ENCODE results near the gene EIF2S2.

EIF2S2 gene

GRCh38 chr20:34111702-34112599 lies at the start of gene EIF2S2 (continued):
- TF ChIP-seq ZNF658 (tag by site-specific recombination; IDR thresholded peaks at IDR 0.05) (no peak), ZNF561 (tag by site-specific recombination; IDR thresholded peaks at IDR 0.05; ENCODE audit: borderline replicate concordance) (peak; percentile 55), ZNF529 (tag by site-specific recombination; IDR thresholded peaks at IDR 0.05; ENCODE audit: insufficient replicate concordance) (no peak), PRDM1 (tag by site-specific recombination; IDR thresholded peaks at IDR 0.05) (no peak; the same call in 1 of the 2 replicates), ZNF157 (tag by site-specific recombination; IDR thresholded peaks at IDR 0.05) (no peak), SP2 (tag by site-specific recombination; IDR thresholded peaks at IDR 0.05) (peak; percentile 50), ZNF140 (tag by site-specific recombination; IDR thresholded peaks at IDR 0.05) (no peak), ZNF10 (tag by site-specific recombination; IDR thresholded peaks at IDR 0.05) (no peak), ZNF518A (tag by site-specific recombination; conservative IDR thresholded peaks at IDR 0.05; ENCODE audit: low read depth) (peak; percentile 9; the same call in 1 of the 2 replicates), KLF7 (tag by site-specific recombination; IDR thresholded peaks at IDR 0.05; ENCODE audit: borderline replicate concordance) (no peak), ZBTB20 (tag by site-specific recombination; IDR thresholded peaks at IDR 0.05) (peak; percentile 36; the same call in 1 of the 2 replicates), ZNF701 (tag by site-specific recombination; IDR thresholded peaks at IDR 0.05) (no peak), ZNF221 (tag by site-specific recombination; IDR thresholded peaks at IDR 0.05; ENCODE audit: borderline replicate concordance) (no peak), ZNF280D (tag by site-specific recombination; IDR thresholded peaks at IDR 0.05) (no peak), KLF17 (tag by site-specific recombination; IDR thresholded peaks at IDR 0.05) (peak; percentile 85), ZNF792 (tag by site-specific recombination; IDR thresholded peaks at IDR 0.05) (no peak), ZFP69B (tag by site-specific recombination; IDR thresholded peaks at IDR 0.05) (peak; percentile 64), SCRT2 (tag by site-specific recombination; IDR thresholded peaks at IDR 0.05) (peak; percentile 63), ZBTB17 (tag by site-specific recombination; IDR thresholded peaks at IDR 0.05) (peak; percentile 85), ZBTB26 (tag by site-specific recombination; optimal IDR thresholded peaks at IDR 0.05) (peak; percentile 78), ZNF302 (tag by site-specific recombination; IDR thresholded peaks at IDR 0.05; ENCODE audit: low read depth) (no peak), ZNF391 (tag by site-specific recombination; IDR thresholded peaks at IDR 0.05; ENCODE audit: borderline replicate concordance, low read depth) (peak; percentile 40; the same call in 1 of the 2 replicates), SCRT1 (tag by site-specific recombination; IDR thresholded peaks at IDR 0.05; ENCODE audit: borderline replicate concordance) (no peak; the same call in 1 of the 2 replicates)
- TF ChIP-seq, protein P1, sequence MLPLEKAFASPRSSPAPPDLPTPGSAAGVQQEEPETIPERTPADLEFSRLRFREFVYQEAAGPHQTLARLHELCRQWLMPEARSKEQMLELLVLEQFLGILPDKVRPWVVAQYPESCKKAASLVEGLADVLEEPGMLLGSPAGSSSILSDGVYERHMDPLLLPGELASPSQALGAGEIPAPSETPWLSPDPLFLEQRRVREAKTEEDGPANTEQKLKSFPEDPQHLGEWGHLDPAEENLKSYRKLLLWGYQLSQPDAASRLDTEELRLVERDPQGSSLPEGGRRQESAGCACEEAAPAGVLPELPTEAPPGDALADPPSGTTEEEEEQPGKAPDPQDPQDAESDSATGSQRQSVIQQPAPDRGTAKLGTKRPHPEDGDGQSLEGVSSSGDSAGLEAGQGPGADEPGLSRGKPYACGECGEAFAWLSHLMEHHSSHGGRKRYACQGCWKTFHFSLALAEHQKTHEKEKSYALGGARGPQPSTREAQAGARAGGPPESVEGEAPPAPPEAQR (tag by site-specific recombination; IDR thresholded peaks at IDR 0.05): no peak; the same call in 1 of the 2 replicates
- TF ChIP-seq, protein P2, sequence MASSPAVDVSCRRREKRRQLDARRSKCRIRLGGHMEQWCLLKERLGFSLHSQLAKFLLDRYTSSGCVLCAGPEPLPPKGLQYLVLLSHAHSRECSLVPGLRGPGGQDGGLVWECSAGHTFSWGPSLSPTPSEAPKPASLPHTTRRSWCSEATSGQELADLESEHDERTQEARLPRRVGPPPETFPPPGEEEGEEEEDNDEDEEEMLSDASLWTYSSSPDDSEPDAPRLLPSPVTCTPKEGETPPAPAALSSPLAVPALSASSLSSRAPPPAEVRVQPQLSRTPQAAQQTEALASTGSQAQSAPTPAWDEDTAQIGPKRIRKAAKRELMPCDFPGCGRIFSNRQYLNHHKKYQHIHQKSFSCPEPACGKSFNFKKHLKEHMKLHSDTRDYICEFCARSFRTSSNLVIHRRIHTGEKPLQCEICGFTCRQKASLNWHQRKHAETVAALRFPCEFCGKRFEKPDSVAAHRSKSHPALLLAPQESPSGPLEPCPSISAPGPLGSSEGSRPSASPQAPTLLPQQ (tag by site-specific recombination; IDR thresholded peaks at IDR 0.05): no peak; the same call in 1 of the 2 replicates

Data from HEK293 (cell line).